SIG-M5 treated with dmso at 0.1 percent for 504 hours (cell line): Measurements from ENCODE around the gene ZNF398.
"Not testable (repeated sequence)": the region's sequence is repeated elsewhere in the genome, so short reads cannot be mapped to it uniquely, and the experiment has no call there.

Experiments used
- DNase-seq: peaks from one replicate; lab custom pipeline; 2025; ENCODE audit not compliant: unreplicated experiment; lab: John Stamatoyannopoulos, UW

The ZNF398 gene

GRCh38 chr7:149223761-149224160, 76.5 kb downstream of the ZNF398 start:
- no peak for DNase-seq

- no peak for DNase-seq
These were observed 77.1 kb downstream of the ZNF398 start for GRCh38 chr7:149224352-149224751.

GRCh38 chr7:149225106-149225505, 77.9 kb downstream of the ZNF398 start:
- no peak for DNase-seq

- no peak for DNase-seq
These were observed 78.4 kb downstream of the ZNF398 start for GRCh38 chr7:149225656-149226055.

GRCh38 chr7:149226366-149226765, 79.1 kb downstream of the ZNF398 start:
- not testable (repeated sequence) for DNase-seq

- DNase-seq, result no peak
These were observed 79.7 kb downstream of the ZNF398 start for GRCh38 chr7:149226840-149227494.

- DNase-seq, result no peak
These were observed 81.7 kb downstream of the ZNF398 start for GRCh38 chr7:149228831-149229471.

GRCh38 chr7:149229526-149229925, 82.3 kb downstream of the ZNF398 start:
- DNase-seq, result peak; percentile 2

GRCh38 chr7:149232362-149232761, 85.1 kb downstream of the ZNF398 start:
- no peak for DNase-seq
